Osteocyte (in vitro differentiated cells): Measurements from ENCODE around the gene NGRN. TPM values are rescaled to one million over a fixed set of nuclear protein-coding genes. Genes with fewer than 3 reads are reported as not detected.
A peak's percentile ranks its signal among the peaks of the same experiment; 100 is the strongest.

ENCODE experiments used
- DNase-seq: peaks from one replicate; pipeline ENCODE4 v3.0.0; 2021; ENCODE audit warnings: mixed read lengths; ENCODE audit not compliant: unreplicated experiment; ENCODE audit errors: extremely low spot score
- H3K27ac Mint-ChIP-seq: one replicate; pipeline ENCODE4 v1.8.0; 2021; ENCODE audit warnings: mild to moderate bottlenecking, mixed read lengths; ENCODE audit not compliant: unreplicated experiment
- H3K27me3 Mint-ChIP-seq: one replicate; pipeline ENCODE4 v1.8.0; 2021; ENCODE audit warnings: mixed read lengths; ENCODE audit not compliant: unreplicated experiment
- H3K36me3 Mint-ChIP-seq: one replicate; pipeline ENCODE4 v1.8.0; 2021; ENCODE audit warnings: mixed read lengths; ENCODE audit not compliant: unreplicated experiment
- H3K4me1 Mint-ChIP-seq: one replicate; pipeline ENCODE4 v1.8.0; 2021; ENCODE audit warnings: mixed read lengths; ENCODE audit not compliant: unreplicated experiment
- H3K4me3 Mint-ChIP-seq: one replicate; pipeline ENCODE4 v1.8.0; 2021; ENCODE audit warnings: mild to moderate bottlenecking, moderate library complexity, mixed read lengths; ENCODE audit not compliant: unreplicated experiment
- H3K9me3 Mint-ChIP-seq: one replicate; pipeline ENCODE4 v1.8.0; 2021; ENCODE audit warnings: mixed read lengths; ENCODE audit not compliant: unreplicated experiment
- total RNA-seq: library from RNA; stranded (reverse); gene quantifications from 2 replicates; pipeline ENCODE4 v1.2.1, GENCODE V29; 2021
- TF ChIP-seq, protein P1 (sequence below): fragments of 200-600 bp; sonication (generic); IDR thresholded peaks from 2 replicates; pipeline ENCODE4 v1.5.0; 2021; ENCODE audit warnings: antibody characterized with exemption, mild to moderate bottlenecking, moderate library complexity

NGRN gene
- total RNA-seq, 1 donor from 2014 or later: 92.3 TPM

DNA sequence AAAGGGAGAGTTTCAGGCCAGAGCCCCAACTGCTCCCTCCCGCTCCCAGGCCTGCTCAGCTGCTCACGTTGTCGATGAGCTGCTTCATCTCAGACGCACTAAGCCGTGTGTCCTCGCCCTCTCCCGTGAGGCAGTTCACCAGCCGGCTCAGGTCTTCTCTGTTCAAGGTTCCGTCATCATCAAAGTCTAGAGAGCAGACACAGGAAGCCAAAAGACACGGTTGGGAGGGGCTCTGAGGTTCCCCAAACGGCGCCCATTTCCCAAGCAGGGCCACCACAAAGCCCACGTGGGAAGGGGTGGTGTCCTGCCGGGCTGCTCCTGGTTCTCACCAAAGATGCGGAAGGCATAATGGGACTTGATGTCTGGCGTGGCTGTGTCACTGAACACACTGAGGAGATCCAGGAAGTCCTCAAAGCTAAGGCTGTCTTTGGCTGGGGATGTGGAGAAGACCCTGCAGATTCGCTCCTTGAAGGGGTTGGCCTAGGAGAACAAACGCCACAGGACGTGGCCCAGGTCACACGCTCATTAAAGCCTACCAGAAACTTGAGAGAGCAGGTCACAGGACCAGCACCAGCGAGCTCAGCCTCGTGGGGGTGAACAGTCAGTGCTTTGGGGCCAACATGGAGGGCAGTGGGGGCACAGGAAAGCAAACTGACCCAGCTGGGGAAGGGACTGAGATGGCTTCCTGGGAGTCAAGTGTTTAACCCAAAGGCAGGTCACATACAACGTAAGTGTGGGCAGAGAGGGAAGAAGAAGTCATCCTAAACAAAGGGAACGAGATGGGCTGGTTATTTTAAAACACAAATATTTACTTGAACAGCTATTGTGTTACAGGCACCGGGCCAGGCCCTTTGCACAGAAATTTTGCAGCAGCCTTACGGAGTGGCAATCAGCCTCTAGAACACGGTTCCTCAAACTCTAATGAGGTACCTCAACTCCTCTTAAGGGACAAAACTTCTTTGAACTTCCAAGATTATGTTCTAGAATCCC, 34.1 kb upstream of the NGRN start:
- TF ChIP-seq, protein P1, sequence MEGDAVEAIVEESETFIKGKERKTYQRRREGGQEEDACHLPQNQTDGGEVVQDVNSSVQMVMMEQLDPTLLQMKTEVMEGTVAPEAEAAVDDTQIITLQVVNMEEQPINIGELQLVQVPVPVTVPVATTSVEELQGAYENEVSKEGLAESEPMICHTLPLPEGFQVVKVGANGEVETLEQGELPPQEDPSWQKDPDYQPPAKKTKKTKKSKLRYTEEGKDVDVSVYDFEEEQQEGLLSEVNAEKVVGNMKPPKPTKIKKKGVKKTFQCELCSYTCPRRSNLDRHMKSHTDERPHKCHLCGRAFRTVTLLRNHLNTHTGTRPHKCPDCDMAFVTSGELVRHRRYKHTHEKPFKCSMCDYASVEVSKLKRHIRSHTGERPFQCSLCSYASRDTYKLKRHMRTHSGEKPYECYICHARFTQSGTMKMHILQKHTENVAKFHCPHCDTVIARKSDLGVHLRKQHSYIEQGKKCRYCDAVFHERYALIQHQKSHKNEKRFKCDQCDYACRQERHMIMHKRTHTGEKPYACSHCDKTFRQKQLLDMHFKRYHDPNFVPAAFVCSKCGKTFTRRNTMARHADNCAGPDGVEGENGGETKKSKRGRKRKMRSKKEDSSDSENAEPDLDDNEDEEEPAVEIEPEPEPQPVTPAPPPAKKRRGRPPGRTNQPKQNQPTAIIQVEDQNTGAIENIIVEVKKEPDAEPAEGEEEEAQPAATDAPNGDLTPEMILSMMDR: no peak
- peaks cover 17% of the 10 kb centered on the region for H3K4me1 Mint-ChIP-seq
- H3K27ac Mint-ChIP-seq: no peak overlapping the region
- peak overlapping the region; percentile 4 for H3K4me3 Mint-ChIP-seq
- H3K36me3 Mint-ChIP-seq: peaks cover 20% of the 10 kb centered on the region
- no peak for DNase-seq
- no peaks in the 10 kb centered on the region for H3K27me3 Mint-ChIP-seq
- no peaks in the 10 kb centered on the region for H3K9me3 Mint-ChIP-seq

DNA sequence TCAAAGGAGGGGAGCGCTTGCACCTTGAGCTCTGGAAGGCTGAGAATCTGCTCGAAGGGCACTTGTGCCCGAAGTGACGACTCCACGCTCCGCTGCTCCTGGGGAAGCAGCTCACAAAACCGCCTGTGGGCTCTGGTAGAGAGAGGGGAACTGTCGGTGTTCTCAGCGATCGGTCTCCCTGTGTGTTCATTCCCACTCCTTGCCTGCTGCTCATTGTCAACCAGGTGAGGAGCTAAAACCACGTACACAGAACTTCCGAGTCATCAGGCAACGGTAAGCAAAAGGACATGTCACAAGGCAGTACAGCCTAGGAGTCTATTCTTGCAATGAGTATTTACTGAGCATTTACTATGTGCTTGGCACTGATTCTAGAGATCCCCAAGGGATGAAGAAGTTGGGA, 33.3 kb upstream of the NGRN start:
- H3K4me1 Mint-ChIP-seq: peaks cover 17% of the 10 kb centered on the region
- no peak overlapping the region for H3K27ac Mint-ChIP-seq
- TF ChIP-seq, protein P1: no peak
- H3K36me3 Mint-ChIP-seq: peaks cover 18% of the 10 kb centered on the region
- no peaks in the 10 kb centered on the region for H3K27me3 Mint-ChIP-seq
- no peak for DNase-seq
- H3K9me3 Mint-ChIP-seq: no peaks in the 10 kb centered on the region
- H3K4me3 Mint-ChIP-seq: peak overlapping the region; percentile 79

DNA sequence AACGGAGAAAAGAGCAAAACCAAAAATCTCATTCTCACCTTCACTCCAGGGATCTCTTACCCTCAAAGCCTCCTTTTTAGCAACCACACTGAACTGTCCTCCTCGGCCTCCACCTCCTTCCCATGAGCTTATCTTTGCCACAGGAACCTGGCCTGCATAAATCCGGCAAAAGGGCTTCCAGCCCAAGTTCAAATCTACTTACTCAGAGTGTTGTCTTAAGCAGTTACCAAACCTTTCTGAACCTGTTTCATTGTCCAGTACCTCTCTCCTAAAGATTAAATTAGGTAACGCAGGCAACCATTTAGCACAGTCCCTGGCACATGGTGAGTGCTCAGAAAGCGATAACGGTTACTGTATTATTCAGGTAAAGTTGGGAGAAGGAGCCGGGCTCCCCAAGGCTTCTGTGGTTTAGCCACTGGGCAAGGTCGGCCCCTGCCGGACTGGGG, 32.5 kb upstream of the NGRN start:
- H3K27ac Mint-ChIP-seq: peak overlapping the region; percentile 64
- H3K4me1 Mint-ChIP-seq: peaks cover 17% of the 10 kb centered on the region
- peaks cover 17% of the 10 kb centered on the region for H3K36me3 Mint-ChIP-seq
- TF ChIP-seq, protein P1: peak; percentile 56
- H3K27me3 Mint-ChIP-seq: no peaks in the 10 kb centered on the region
- no peak for DNase-seq
- no peaks in the 10 kb centered on the region for H3K9me3 Mint-ChIP-seq
- H3K4me3 Mint-ChIP-seq: peak overlapping the region; percentile 79

DNA sequence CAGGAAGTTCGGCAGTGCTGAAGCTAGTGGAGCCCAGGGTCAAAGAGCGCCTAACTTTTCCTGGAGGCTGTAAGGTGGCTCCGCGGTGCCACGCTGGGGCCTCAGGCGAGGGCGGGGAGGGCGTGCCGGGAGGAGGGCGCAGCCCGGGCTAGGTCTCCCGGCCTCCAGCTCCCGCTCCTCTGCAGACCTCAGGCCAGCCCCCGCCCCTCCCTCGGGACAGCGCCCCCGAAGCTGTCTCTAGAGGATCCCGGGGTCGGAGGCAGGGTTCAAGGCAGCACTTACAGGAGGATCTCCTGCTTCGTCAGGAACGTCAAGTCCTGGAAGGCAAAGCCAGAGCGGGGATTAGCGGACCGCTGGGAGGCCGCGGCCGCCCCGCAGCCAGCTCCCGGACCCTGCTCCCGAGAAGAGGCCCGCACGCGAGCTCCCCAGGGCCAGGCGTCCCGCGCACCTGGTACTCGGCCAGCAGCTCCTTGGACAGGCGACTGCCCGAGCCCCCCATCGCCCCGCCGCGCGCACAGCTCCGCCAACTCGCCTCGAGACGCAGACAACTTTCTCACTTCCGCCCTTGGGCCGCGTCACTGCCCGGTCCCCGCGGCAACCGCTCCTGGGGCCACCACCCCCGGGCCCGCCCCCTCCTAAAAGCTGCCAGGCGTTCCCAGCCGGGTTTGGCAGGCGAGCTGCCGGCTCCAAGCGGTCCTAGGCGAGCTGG, 31.9 kb upstream of the NGRN start, which contains the start of gene CIB1:
Gene CIB1, minus strand, starts transcription at position 555 of the 709 bp plus-strand sequence. Its CDS starts 56 bp downstream, at position 499.
- Mint-ChIP-seq H3K4me3 (peak within 1 kb of the TSS; percentile 79), H3K27me3 (no peaks in the 10 kb centered on the region), H3K9me3 (no peaks in the 10 kb centered on the region), H3K27ac (peak within 1 kb of the TSS; percentile 73), H3K36me3 (peaks cover 22% of the 10 kb centered on the region), H3K4me1 (peaks cover 17% of the 10 kb centered on the region)
- TF ChIP-seq, protein P1: no peak
- DNase-seq: peak; percentile 99
